HG03064 (cell line): ENCODE data around the gene LRRC15.

Source experiments
- ATAC-seq: cut with Tn5 transposase; IDR thresholded peaks from one replicate; pipeline ENCODE4 v1.9.1; 2021; ENCODE audit warnings: low read depth; ENCODE audit not compliant: unreplicated experiment

The LRRC15 gene

DNA sequence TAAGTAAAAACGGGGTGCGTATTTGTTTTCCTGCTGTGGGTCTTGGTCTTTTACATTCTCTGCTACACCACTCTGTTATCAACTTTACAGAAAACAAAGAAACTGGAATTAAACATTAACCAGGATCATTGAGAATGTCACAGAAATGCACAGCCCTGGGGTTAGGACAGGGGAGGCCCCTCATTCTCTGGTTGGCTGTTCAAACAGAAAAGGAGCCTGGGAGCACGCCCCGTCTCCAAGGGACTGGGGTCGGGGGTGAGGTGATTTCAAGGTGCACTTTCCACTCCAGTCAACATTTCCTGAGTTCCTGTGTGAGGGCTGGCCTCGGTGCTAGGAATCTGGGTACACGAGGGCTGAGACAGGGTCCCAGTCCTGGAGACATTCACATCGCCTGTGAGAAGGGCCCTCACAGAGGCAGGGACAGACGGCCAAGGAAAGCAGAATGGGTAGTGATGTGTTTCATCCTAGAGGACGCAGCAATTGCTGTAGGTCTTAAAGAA lies 48.7 kb downstream of the LRRC15 start:
- no peak for ATAC-seq

- ATAC-seq = no peak
Measured at GRCh38 chr3:194320100-194320499, 49.4 kb downstream of the LRRC15 start.

GRCh38 chr3:194318511-194319161 lies 50.9 kb downstream of the LRRC15 start:
- ATAC-seq = no peak

- ATAC-seq = no peak
Measured at GRCh38 chr3:194316918-194317317, 52.6 kb downstream of the LRRC15 start.

GRCh38 chr3:194315965-194316361 lies 53.6 kb downstream of the LRRC15 start:
- peak; percentile 22 for ATAC-seq

- ATAC-seq = peak; percentile 85
Measured at GRCh38 chr3:194315088-194315964, 54.2 kb downstream of the LRRC15 start.

- no peak for ATAC-seq
Measured at GRCh38 chr3:194314388-194315068, 55.0 kb downstream of the LRRC15 start.

DNA sequence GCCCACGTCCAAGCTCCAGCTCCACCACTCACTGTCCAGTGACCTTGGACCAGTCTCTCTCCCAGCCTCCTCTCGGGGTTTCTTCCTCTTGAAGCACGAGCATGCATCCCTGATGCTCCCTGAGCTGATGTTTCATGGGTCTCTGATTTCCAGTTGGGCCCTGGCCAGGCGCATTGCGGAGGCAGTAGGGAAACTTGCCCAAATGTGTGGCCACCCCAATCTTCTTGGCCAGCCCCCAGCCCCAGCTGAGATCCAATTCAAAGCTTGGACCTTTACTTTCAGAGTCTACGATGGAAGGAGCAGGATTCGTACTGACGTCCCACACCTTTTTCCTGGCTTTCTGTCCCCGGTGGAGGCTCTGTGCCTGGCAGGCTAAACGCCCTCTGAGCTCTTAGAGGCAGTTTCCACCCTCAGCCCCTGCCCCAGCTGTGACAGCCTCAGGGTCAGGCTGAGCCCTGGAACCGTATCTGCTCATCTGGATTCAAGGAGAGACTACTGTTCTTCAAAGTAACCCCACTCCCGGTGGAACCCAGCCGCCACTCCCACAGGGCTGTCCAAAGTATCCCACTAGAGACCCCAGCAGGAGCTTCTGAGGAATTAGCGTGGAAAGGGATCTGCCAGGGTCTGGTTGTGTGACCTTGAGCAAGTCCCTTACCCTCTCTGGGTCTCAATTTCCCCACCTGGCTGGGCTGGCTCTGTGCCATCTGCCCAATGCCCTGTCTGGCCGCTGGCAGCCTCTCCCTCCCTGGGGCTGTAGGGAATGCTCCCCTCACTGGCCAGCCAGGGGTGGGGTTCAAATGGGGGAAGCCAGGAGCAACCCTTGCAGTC lies 55.8 kb downstream of the LRRC15 start:
- ATAC-seq = no peak

- ATAC-seq = no peak
Measured at GRCh38 chr3:194312743-194313281, 56.7 kb downstream of the LRRC15 start.

GRCh38 chr3:194312186-194312742 lies 57.3 kb downstream of the LRRC15 start:
- ATAC-seq = no peak

GRCh38 chr3:194311000-194311399 lies 58.5 kb downstream of the LRRC15 start:
- ATAC-seq = no peak

DNA sequence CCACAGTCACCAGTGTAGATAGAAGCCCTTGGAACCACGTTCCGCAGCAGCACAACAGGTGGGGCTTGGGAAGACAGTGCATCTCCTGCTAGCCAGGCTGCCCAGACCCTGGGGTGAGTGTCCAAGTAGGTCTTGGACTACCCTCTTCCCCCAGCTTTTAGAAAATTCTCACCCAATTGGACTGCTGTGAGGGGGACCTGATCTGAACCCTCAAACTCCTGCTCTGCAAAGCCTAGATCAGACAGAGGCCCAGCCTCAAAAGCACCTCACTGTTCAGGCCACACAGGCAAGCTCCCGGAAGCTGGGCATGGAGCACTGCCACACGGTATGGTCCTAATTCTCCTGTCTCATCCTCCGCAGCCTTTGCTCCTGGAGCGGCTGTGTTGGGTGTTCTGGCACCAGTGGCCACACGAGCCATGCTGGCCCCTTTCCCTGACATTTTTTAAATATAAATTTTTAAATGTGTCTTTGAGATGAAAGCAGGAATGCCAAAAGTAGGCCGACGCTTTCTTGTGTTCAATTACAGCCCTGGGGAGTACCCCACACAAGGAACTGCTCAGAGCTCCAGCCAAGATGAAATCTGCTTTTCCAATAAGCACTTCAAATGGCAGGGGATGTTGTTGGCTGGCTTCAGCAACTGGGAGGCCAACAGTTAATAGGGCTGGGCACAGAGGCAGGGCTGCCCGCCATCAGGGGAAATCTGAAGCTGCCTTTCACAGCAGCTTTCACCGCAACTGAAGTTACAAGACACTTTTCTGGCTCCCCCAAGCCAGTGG lies 59.3 kb downstream of the LRRC15 start:
- ATAC-seq = no peak

DNA sequence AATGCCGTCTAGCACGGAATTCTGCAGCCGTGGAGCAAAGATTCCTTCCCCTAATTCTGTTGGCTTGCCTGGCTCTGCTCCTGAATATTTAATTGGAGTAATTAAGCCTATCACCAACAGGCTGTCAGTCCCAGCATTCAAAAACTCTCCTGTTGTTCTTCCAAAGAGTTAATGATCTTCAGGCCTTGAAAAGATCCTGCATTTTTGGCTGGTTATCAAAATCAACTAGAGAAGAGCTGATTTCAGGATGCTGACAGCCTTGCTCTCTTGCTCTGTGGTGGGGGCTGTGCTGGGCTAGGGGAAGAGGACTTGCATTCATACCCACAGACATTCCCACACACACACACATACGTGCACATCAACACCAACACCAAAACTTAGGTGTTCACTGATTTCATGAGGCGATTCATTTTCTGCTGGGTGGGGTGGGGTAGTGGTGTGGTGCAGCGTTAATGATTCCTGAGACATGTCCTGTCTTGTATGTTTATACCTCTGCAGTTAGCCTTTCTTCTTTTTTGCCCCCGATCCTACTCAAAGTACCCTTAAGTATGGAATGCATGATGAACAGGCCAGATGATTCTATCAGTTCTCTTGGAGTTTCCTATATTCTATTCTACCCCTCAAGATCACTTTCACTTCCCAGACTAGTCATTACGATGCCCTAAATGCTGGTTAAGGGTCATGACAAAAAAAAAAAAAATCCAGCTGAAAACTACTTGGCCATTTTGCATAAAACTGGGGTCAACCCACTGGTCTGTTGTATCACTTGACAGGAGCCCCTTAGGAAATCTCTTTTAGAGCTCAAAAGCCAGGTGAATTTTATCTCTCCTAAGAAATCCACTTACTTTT lies 60.7 kb downstream of the LRRC15 start:
- no peak for ATAC-seq

DNA sequence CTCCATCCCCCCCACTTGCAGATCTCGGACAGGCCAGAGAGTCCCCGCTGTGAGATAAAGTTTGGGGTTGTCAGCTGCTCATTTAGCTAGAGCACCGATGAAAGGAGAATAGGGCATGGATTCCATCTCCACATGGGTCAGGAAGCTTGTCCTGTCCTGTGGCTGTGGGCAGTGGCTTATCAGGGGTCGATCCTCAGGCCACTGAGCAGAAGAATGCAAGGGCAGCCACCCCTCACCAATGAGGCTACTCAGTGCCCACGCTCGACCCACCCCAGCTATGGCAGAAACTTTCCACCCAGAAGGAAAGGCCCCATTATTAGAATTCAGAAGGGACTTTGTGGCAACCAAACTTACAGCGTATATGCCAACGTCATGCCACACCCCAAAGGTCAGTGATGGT lies 61.7 kb downstream of the LRRC15 start:
- ATAC-seq = no peak

DNA sequence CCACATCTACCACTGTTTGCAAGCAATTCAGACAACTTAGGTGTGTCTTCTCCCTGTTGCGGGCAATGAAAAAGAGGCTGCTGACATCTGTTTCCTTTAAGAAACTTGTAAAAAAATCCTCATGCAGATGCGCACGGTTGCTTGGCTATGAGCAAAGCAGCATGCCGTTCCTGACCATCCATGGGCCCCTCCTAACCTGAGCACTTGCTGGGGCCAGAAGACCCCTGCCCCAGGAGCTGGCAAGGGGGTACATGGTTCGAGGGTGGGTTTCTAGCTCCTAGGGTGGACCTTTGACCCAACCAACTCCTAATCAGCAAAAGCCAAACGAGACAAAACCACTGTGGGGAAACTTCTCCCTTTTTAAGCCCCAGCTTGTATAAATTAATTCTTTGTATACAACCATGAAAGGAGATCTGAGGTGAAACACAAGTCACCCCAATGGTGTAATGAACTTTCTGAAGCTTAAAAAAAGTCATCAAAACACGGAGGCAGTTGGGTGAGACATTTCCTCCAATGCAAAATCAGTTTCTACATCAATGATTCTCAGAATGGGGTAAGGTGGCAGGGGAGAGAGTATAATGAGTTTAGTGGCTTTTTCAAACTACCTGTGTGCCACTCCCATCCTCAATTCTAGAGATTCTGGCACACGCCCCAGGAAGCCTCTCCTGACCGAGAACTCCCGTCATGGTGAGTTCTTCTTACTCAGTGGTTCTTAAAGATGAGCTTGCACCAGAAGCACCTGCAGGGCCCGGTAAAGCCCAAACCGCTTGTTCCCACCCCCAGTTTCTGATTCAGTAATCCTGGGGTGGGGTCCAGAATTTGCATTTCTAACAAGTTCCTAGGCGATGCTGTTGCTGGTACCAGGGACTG lies 62.5 kb downstream of the LRRC15 start:
- ATAC-seq = peak; percentile 56

DNA sequence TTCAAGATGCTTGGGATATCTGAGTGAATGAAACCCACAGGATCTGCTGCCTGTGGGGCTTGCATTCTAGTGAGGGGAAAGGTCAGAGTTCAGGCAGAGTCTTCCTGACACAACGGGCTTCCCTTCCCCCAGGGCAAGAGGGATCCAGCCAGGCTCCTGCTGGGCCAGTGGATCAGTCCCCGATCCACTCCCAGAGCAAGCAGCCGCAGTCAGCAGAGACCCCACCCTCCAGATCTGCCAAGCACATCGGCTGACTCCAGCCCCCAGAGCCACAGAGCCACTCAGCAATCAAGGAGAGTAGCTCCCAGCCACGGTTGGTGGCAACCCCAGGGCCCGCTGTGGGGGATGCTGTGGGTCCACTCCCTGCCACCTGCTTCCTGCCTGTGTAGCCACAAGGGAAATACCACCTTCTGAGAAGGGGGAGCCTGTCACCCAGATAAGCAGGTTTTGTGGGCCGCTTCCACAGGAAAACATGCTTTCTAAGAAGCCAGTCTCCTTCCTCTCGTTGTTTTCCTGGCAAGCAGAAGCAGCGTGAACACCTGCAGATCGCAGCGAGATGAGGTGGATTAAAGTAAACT lies 63.3 kb downstream of the LRRC15 start:
- no peak for ATAC-seq
